SIG-M5 (cell line): ENCODE data around the gene NKX1-1.
"Not testable (repeated sequence)": the region's sequence is repeated elsewhere in the genome, so short reads cannot be mapped to it uniquely, and the experiment has no call there.

Experiments used
- DNase-seq: peaks from one replicate; lab custom pipeline; 2025; lab: John Stamatoyannopoulos, UW

Gene NKX1-1

GRCh38 chr4:1373892-1374705 lies 32.1 kb downstream of the NKX1-1 start:
- no peak for DNase-seq

GRCh38 chr4:1372576-1372975 lies 33.7 kb downstream of the NKX1-1 start:
- not testable (repeated sequence) for DNase-seq

GRCh38 chr4:1371176-1372165 lies 34.8 kb downstream of the NKX1-1 start:
- DNase-seq: no peak

- no peak for DNase-seq
Measured at GRCh38 chr4:1370321-1371124, 35.7 kb downstream of the NKX1-1 start.

- no peak for DNase-seq
Measured at GRCh38 chr4:1369479-1370079, 36.7 kb downstream of the NKX1-1 start.

GRCh38 chr4:1369091-1369450 lies 37.2 kb downstream of the NKX1-1 start:
- no peak for DNase-seq

GRCh38 chr4:1368421-1369090 lies 37.7 kb downstream of the NKX1-1 start:
- DNase-seq: no peak

- no peak for DNase-seq
Measured at GRCh38 chr4:1367936-1368289, 38.3 kb downstream of the NKX1-1 start.

- no peak for DNase-seq
Measured at GRCh38 chr4:1367230-1367935, 38.9 kb downstream of the NKX1-1 start.

- DNase-seq: no peak
Measured at GRCh38 chr4:1366371-1367229, 39.6 kb downstream of the NKX1-1 start.

- DNase-seq: no peak
Measured at GRCh38 chr4:1365271-1366178, 40.7 kb downstream of the NKX1-1 start.

GRCh38 chr4:1364748-1365147 lies 41.5 kb downstream of the NKX1-1 start:
- no peak for DNase-seq

GRCh38 chr4:1364217-1364616 lies 42.0 kb downstream of the NKX1-1 start:
- DNase-seq: no peak

- DNase-seq: no peak
Measured at GRCh38 chr4:1363513-1363912, 42.7 kb downstream of the NKX1-1 start.

- DNase-seq: no peak
Measured at GRCh38 chr4:1362521-1362920, 43.7 kb downstream of the NKX1-1 start.

- DNase-seq: no peak
Measured at GRCh38 chr4:1362046-1362445, 44.2 kb downstream of the NKX1-1 start.

GRCh38 chr4:1361431-1361830 lies 44.8 kb downstream of the NKX1-1 start:
- no peak for DNase-seq
